K562 (cell line): ENCODE results near the gene C5AR2. TPM values are rescaled to one million over a fixed set of nuclear protein-coding genes. Genes with fewer than 3 reads are reported as not detected.

Experiments used
- ATAC-seq: fragments of 200-7000 bp; cut with Tn5 transposase; 3 replicates; pipeline ENCODE4 v1.9.1; 2020; ENCODE audit warnings: moderate library complexity
- BruUV-seq: library from RNA; stranded (reverse); fragments of 400-500 nt; replicated peaks from 2 replicates; lab custom pipeline; 2021; lab: Mats Ljungman, UMichigan
- CTCF ChIA-PET: fragments of 300-600 bp; formaldehyde crosslinking; extraction: SDS; loops from one replicate; lab custom pipeline; 2021; ENCODE audit warnings: low intra/inter-chr PET ratio; lab: Yijun Ruan, JAX
- POLR2A ChIA-PET: fragments of 300-600, 350-650 bp; sonication (Branson Sonifier 250); formaldehyde crosslinking; extraction: SDS; loops from one replicate; lab custom pipeline; 2021; ENCODE audit warnings: antibody characterized with exemption, inconsistent platforms; lab: Yijun Ruan, JAX
- DNase-seq, 4 experiments: peaks; one replicate each; pipeline versions ENCODE4 v3.0.0 to v3.0.0-alpha.2; 2011 to 2018; ENCODE audit warnings: low spot score in 3 of 4, mixed read lengths in 3 of 4; ENCODE audit errors: extremely low read depth in 1 of 4
- FAIRE-seq: peaks from 2 replicates; lab custom pipeline; 2011; peaks lifted over from hg19 to GRCh38; lab: Jason Lieb, UNC
- H2AFZ ChIP-seq: 2 replicates; pipeline ENCODE4 v1.6.0; 2011; ENCODE audit warnings: low read depth, low read length, control low read depth, inconsistent platforms
- H3K27ac ChIP-seq: fragments of 200-600 bp; 3 replicates; pipeline ENCODE4 v1.8.0; 2011; ENCODE audit warnings: low read depth, mild to moderate bottlenecking, control low read depth, inconsistent platforms, low read length, moderate library complexity, mixed read lengths; ENCODE audit errors: extremely low read depth
- H3K27me3 ChIP-seq, 2 experiments: fragments of 300-600 bp in 1 of 2; 2 replicates in 1 of 2; 3 replicates in 1 of 2; pipeline versions ENCODE4 v1.6.0 to v1.8.0; 2011; ENCODE audit warnings: inconsistent platforms in 2 of 2, low read length in 2 of 2, mild to moderate bottlenecking in 1 of 2, mixed read lengths in 1 of 2, moderate library complexity in 1 of 2; ENCODE audit not compliant: control insufficient read depth in 2 of 2, insufficient read depth in 2 of 2
- H3K36me3 ChIP-seq: fragments of 300-600 bp; 3 replicates; pipeline ENCODE4 v1.8.0; 2011; ENCODE audit warnings: mild to moderate bottlenecking, low read length, inconsistent platforms; ENCODE audit not compliant: control insufficient read depth, insufficient read depth
- H3K4me1 ChIP-seq, 2 experiments: fragments of 200-600 bp in 1 of 2; replicated peaks in 1 of 2; 2 replicates in 1 of 2; 3 replicates in 1 of 2; pipeline versions ENCODE4 v1.5.1 to v1.8.0; 2011; ENCODE audit warnings: inconsistent platforms in 2 of 2, low read length in 2 of 2, mild to moderate bottlenecking in 1 of 2, mixed read lengths in 1 of 2, moderate library complexity in 1 of 2; ENCODE audit not compliant: control insufficient read depth in 2 of 2, insufficient read depth in 2 of 2
- H3K4me2 ChIP-seq: 2 replicates; pipeline ENCODE4 v1.6.1; 2011; ENCODE audit warnings: low read length, control low read depth, inconsistent platforms, mixed read lengths; ENCODE audit not compliant: insufficient read depth
- H3K4me3 ChIP-seq: fragments of 200-600 bp; sonication (generic), shearing (Covaris generic); 2 replicates; pipeline ENCODE4 v1.5.1; 2016; ENCODE audit warnings: control low read depth, inconsistent platforms
- H3K79me2 ChIP-seq: fragments of 200-600 bp; 3 replicates; pipeline ENCODE4 v1.8.0; 2011; ENCODE audit warnings: low read length, inconsistent platforms; ENCODE audit not compliant: control insufficient read depth, insufficient read depth
- H3K9ac ChIP-seq, 2 experiments: 2 replicates each; pipeline versions ENCODE4 v1.6.0 to v1.6.1; 2011; ENCODE audit warnings: low read depth in 2 of 2, low read length in 2 of 2, control low read depth in 1 of 2, inconsistent platforms in 1 of 2, mild to moderate bottlenecking in 1 of 2, mixed read lengths in 1 of 2; ENCODE audit not compliant: insufficient read depth in 1 of 2
- H3K9me1 ChIP-seq: one replicate; pipeline ENCODE4 v1.6.0; 2011; ENCODE audit warnings: inconsistent platforms, mild to moderate bottlenecking, low read length, moderate library complexity; ENCODE audit not compliant: control insufficient read depth, insufficient read depth
- H3K9me3 ChIP-seq: replicated peaks from 2 replicates; pipeline ENCODE4 v1.5.1; 2011; ENCODE audit warnings: low read depth, low read length, inconsistent platforms; ENCODE audit not compliant: control insufficient read depth, insufficient read depth
- H4K20me1 ChIP-seq: replicated peaks from 2 replicates; pipeline ENCODE4 v1.6.1; 2011; ENCODE audit warnings: low read length, inconsistent platforms, mixed read lengths; ENCODE audit not compliant: control insufficient read depth, insufficient read depth
- E4F1 ChIP-seq: fragments of 250-450 bp; sonication (Bioruptor Pico); IDR thresholded peaks from 2 replicates; pipeline ENCODE4 v1.5.0; 2021; ENCODE audit warnings: mild to moderate bottlenecking, borderline replicate concordance
- RBFOX2 ChIP-seq: fragments of 200-400 bp; formaldehyde crosslinking; IDR thresholded peaks from 2 replicates; pipeline ENCODE4 v1.6.1; 2017; ENCODE audit warnings: low read depth, mild to moderate bottlenecking, low read length, moderate library complexity
- ZFP36 ChIP-seq: fragments of 150-350 bp; IDR thresholded peaks from 2 replicates; pipeline ENCODE4 v1.6.1; 2018; ENCODE audit warnings: low read length, low read depth; ENCODE audit not compliant: partially characterized antibody
- WGBS: fragments of 100-300 bp; shearing (Covaris generic); methylation state at CpG from one replicate; pipeline ENCODE4 v1.1.6; 2016; ENCODE audit warnings: low coverage, mixed read lengths; ENCODE audit not compliant: insufficient coverage; ENCODE audit errors: missing lambda C conversion rate; 5-methylcytosine and 5-hydroxymethylcytosine counted together
- in situ Hi-C: fragments of 300-500 bp; cut with MboI; formaldehyde crosslinking; loops from 4 replicates; pipeline ENCODE4 v1.15.0; 2018; ENCODE audit warnings: inconsistent platforms, mixed read lengths
- intact Hi-C: fragments of 100-400 bp; cut with micrococcal nuclease; formaldehyde crosslinking; loops from 2 replicates; pipeline ENCODE4 v1.14.2; 2022
- polyA plus RNA-seq, 8 experiments: library from polyadenylated mRNA; depleted of rRNA in 4 of 8; stranded (reverse) in 5 of 8; unstranded in 3 of 8; fragments of >200 nt; fragmentation: Nextera tagmentation in 2 of 8; fragmentation: Illumina TruSeq in 1 of 8; extraction: Ambion mirVana in 2 of 8; extraction: Trizol in 1 of 8; gene quantifications; 2 replicates each; pipeline versions ENCODE4 v1.2.1 to v1.2.3, GENCODE V29; 2011 to 2014; ENCODE audit warnings: inconsistent platforms in 1 of 8, missing spikeins in 1 of 8
- total RNA-seq, 7 experiments: library from RNA; depleted of rRNA in 6 of 7; stranded (reverse); fragments of >200 nt in 6 of 7; fragmentation: Illumina TruSeq in 2 of 7; extraction: Trizol in 2 of 7; gene quantifications; 2 replicates each; pipeline versions ENCODE4 v1.2.1 to v1.2.3, GENCODE V29; 2011 to 2021; ENCODE audit warnings: low replicate concordance in 1 of 7

C5AR2 gene
- total and polyA plus RNA-seq, 9 of the 15 experiments (the other 6 are each of a cell fraction or from before 2014, with no cell fraction given), result 0.01 to 1.1 (median 0.13) TPM

GRCh38 chr19:47373246-47374240 lies 41.6 kb downstream of the C5AR2 start:
- ChIA-PET POLR2A (interaction anchor here (0.9 to 1.0 kb wide), 2 partner anchors 8 to 14 kb away, joined by 3 to 4 read pairs; no protein-coding TSS in a partner anchor), CTCF (no interaction called here)
- no peak for TF ChIP-seq E4F1
- peak; percentile 29; the same call in 1 of the 2 replicates for TF ChIP-seq RBFOX2
- peak; percentile 96 for TF ChIP-seq ZFP36
- intact Hi-C loops, result no loop called here
- in situ Hi-C loops, result no loop called here
- no peak for DNase-seq
- Histone ChIP-seq H3K27ac (no peak overlapping the region), H3K36me3 (peaks cover 97% of the 10 kb centered on the region; the same call in 2 of the 3 replicates), H3K4me1 (peaks cover 0 to 26% of the 10 kb centered on the region in 2 experiments; a peak in 2 of 5 replicates), H4K20me1 (no peaks in the 10 kb centered on the region), H3K79me2 (no peaks in the 10 kb centered on the region), H3K27me3 (no peaks in the 10 kb centered on the region), H3K9ac (peak overlapping the region in 1 of 2 experiments; percentile 26; a peak in 2 of 4 replicates), H2AFZ (no peak overlapping the region), H3K9me1 (peaks cover 3% of the 10 kb centered on the region), H3K9me3 (no peaks in the 10 kb centered on the region), H3K4me3 (no peak overlapping the region), H3K4me2 (no peak overlapping the region)
- no peak for FAIRE-seq
- WGBS, result 94% methylated on average over 31 of the region's 33 CpGs
- no TSS peak for BruUV-seq
- no peak for ATAC-seq
